ENCODE data around the gene EPHA3.

The EPHA3 gene

DNA sequence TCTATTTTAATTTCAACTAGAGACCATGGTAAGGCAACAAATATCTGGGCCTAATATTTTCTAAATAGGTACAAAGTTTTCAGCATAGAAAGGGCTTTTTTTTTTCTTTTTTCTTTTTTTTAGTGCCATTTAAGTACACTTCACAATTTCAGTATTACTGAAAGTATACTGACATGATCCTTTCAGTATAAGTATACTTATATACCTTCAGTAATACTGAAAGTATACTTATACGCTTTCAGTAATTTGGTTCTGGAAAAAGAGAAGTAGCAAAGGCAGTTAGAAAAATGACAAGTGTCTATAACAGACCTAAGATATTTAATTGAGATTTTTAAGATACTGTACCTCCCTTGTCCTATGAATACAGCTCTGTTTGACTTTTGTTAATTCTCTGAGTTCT lies 339.2 kb downstream of the EPHA3 start:
- TF ChIP-seq, protein P1, sequence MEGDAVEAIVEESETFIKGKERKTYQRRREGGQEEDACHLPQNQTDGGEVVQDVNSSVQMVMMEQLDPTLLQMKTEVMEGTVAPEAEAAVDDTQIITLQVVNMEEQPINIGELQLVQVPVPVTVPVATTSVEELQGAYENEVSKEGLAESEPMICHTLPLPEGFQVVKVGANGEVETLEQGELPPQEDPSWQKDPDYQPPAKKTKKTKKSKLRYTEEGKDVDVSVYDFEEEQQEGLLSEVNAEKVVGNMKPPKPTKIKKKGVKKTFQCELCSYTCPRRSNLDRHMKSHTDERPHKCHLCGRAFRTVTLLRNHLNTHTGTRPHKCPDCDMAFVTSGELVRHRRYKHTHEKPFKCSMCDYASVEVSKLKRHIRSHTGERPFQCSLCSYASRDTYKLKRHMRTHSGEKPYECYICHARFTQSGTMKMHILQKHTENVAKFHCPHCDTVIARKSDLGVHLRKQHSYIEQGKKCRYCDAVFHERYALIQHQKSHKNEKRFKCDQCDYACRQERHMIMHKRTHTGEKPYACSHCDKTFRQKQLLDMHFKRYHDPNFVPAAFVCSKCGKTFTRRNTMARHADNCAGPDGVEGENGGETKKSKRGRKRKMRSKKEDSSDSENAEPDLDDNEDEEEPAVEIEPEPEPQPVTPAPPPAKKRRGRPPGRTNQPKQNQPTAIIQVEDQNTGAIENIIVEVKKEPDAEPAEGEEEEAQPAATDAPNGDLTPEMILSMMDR (IDR thresholded peaks at IDR 0.05; ENCODE audit: low read depth, low read length): no peak

DNA sequence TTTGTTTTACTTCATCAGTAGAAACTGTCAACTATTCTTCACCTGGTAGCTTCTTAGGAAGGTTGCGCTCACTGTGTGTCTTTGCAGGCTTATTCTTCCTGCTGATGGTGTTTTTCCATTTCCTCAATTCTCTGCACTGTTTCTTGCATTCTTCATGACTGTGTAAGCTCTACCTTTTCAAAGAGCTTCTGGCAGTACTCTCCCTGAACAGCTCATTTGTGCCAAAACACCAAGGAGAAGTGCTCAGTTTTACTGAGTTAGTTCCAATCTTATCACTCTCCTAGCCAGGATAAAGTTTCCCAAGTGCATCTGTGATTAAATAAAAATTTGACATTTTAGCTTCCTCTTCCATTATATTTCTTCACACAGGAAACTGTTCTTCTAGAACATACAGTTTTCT lies 339.8 kb downstream of the EPHA3 start:
- no peak for DNase-seq (ENCODE audit: extremely low read depth, low read depth)
- TF ChIP-seq, protein P1 (IDR thresholded peaks at IDR 0.05; ENCODE audit: low read depth, low read length): no peak

More for the DNA sequence above, 339.2 kb downstream of the EPHA3 start:
- DNase-seq (ENCODE audit: extremely low read depth, low read depth): no peak

DNA sequence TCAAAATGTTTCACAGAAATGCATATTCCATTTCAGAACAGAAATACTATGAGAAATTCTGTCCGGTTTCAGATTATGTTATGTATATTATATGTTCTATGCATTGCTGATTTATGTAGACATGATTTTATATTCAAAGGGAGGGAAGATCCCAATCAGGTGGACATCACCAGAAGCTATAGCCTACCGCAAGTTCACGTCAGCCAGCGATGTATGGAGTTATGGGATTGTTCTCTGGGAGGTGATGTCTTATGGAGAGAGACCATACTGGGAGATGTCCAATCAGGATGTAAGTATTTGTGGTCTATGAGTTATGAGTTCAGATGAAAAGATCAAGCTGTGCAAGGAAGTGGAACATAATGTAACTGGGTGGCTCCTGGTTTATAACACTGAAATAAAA lies 341.7 kb downstream of the EPHA3 start:
- TF ChIP-seq, protein P1 (IDR thresholded peaks at IDR 0.05; ENCODE audit: low read depth, low read length): no peak
- DNase-seq (ENCODE audit: extremely low read depth, low read depth): no peak

DNA sequence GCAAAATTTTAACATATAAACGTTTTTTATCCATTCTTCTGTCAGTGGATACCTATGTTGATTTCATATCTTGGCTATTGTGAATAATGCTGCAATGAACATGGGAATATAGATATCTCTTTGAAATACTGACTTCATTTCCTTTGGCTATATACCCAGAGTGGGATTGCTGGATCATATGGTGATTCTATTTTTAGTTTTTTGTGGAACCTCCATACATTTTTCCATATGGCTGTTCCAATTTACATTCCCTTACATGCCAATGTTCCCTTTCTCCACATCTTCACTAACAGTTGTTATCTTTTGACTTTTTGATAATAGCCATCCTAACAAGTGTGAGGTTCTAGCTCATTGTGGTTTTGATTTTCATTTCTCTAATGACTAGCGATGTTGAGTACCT lies 344.6 kb downstream of the EPHA3 start:
- DNase-seq (ENCODE audit: extremely low read depth, low read depth): no peak
- TF ChIP-seq, protein P1 (IDR thresholded peaks at IDR 0.05; ENCODE audit: low read depth, low read length): no peak

DNA sequence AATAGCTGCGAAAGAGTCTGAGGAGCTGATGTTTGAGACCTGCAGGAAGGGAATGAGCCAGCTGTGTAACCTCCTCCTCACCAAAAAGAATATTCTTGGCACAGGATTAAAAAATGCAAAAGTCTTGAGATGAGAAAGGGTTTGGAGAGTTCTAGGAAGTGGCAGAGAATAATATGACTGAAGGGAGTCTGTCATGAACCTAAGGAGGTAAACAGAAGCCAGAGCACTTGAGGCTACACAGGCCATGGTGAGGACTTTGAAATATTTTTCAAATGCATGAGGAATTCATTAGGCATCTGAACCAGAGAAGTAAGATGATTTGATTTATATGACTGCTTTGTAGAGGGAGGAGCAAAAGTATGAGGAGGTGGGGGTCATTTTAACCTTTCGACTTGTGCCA lies 347.8 kb downstream of the EPHA3 start:
- TF ChIP-seq, protein P1 (IDR thresholded peaks at IDR 0.05; ENCODE audit: low read depth, low read length): no peak
- DNase-seq (ENCODE audit: extremely low read depth, low read depth): no peak

DNA sequence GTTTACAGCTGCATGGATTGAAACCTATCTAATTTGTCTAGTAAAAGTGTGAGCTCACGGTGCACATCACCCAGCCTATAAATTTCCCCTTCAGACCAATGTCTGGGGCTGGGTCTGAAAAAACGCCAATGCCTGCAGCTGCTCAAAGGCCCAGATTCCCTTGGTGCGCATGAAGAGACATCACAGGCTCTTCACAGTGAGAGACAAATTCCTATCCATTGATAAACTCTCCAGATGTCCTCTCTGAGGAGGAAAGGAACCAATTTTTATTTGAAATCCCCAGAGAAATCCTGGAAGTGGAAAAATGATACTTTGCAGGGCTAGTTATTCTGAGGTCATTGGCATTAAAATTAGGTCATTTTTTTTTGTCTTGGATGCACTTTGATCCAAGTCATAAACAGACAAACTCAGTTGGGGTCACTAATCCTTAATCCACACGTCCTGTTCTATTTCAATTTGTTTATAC lies 360.5 kb downstream of the EPHA3 start:
- TF ChIP-seq, protein P1 (IDR thresholded peaks at IDR 0.05; ENCODE audit: low read depth, low read length): no peak
- no peak for DNase-seq (ENCODE audit: extremely low read depth, low read depth)

DNA sequence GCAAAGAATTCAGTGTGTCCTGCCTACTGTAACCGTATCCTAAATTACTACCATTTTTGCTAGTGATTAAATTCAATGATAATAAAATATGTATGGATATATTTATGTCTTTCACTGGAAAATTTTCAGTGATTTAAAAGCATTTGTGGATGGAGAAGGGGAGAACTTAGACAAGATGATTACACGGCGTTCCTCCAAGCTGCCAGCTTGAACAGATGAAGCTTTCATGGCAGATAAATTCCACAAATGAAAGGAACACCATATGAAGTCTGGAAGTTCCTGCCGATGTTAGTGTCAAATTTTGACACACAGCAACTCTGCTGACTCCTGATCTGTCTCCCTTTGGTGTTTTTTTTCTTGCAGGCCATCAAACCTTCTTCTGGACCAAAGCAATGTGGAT lies 364.7 kb downstream of the EPHA3 start:
- TF ChIP-seq, protein P1 (IDR thresholded peaks at IDR 0.05; ENCODE audit: low read depth, low read length): no peak
- no peak for DNase-seq (ENCODE audit: extremely low read depth, low read depth)

Measured in AG09319 (cell line).